ENCODE data around the gene MTMR12.
"Not testable (repeated sequence)": the region's sequence is repeated elsewhere in the genome, so short reads cannot be mapped to it uniquely, and the experiment has no call there.

MTMR12 gene

GRCh38 chr5:32329395-32329834, 16.7 kb upstream of the MTMR12 start:
- DNase-seq: peak; percentile 59
- Histone ChIP-seq H3K4me1 (no peaks in the 10 kb centered on the region), H3K4me3 (ENCODE audit: low read depth, low read length) (no peak overlapping the region)

GRCh38 chr5:32326216-32326772, 13.6 kb upstream of the MTMR12 start:
- Histone ChIP-seq H3K36me3 (no peaks in the 10 kb centered on the region), H3K9me3 (no peaks in the 10 kb centered on the region), H3K4me3 (ENCODE audit: low read depth, low read length) (no peak overlapping the region), H3K4me1 (no peaks in the 10 kb centered on the region), H3K27me3 (no peaks in the 10 kb centered on the region)
- no peak for DNase-seq
- TF ChIP-seq CTCF (IDR thresholded peaks at IDR 0.05; ENCODE audit: low read depth, low read length): no peak

More at GRCh38 chr5:32329395-32329834, 16.7 kb upstream of the MTMR12 start:
- Histone ChIP-seq H3K9me3 (no peaks in the 10 kb centered on the region), H3K27me3 (no peaks in the 10 kb centered on the region), H3K36me3 (no peaks in the 10 kb centered on the region)
- peak; percentile 88 for TF ChIP-seq CTCF (IDR thresholded peaks at IDR 0.05; ENCODE audit: low read depth, low read length)

GRCh38 chr5:32325616-32326015, 12.9 kb upstream of the MTMR12 start:
- Histone ChIP-seq H3K9me3 (no peaks in the 10 kb centered on the region), H3K36me3 (no peaks in the 10 kb centered on the region), H3K4me1 (no peaks in the 10 kb centered on the region), H3K27me3 (no peaks in the 10 kb centered on the region), H3K4me3 (ENCODE audit: low read depth, low read length) (no peak overlapping the region)
- no peak for DNase-seq
- no peak for TF ChIP-seq CTCF (IDR thresholded peaks at IDR 0.05; ENCODE audit: low read depth, low read length)

- Histone ChIP-seq H3K36me3 (no peaks in the 10 kb centered on the region), H3K4me3 (ENCODE audit: low read depth, low read length) (no peak overlapping the region), H3K9me3 (no peaks in the 10 kb centered on the region), H3K27me3 (no peaks in the 10 kb centered on the region), H3K4me1 (no peaks in the 10 kb centered on the region)
- no peak for TF ChIP-seq CTCF (IDR thresholded peaks at IDR 0.05; ENCODE audit: low read depth, low read length)
- DNase-seq: no peak
Observed at GRCh38 chr5:32325062-32325461, 12.3 kb upstream of the MTMR12 start.

GRCh38 chr5:32323741-32324140, 11.0 kb upstream of the MTMR12 start:
- TF ChIP-seq CTCF (IDR thresholded peaks at IDR 0.05; ENCODE audit: low read depth, low read length): no peak
- Histone ChIP-seq H3K4me1 (no peaks in the 10 kb centered on the region), H3K4me3 (ENCODE audit: low read depth, low read length) (no peak overlapping the region), H3K36me3 (no peaks in the 10 kb centered on the region), H3K27me3 (no peaks in the 10 kb centered on the region), H3K9me3 (no peaks in the 10 kb centered on the region)
- DNase-seq: no peak

GRCh38 chr5:32322882-32323281, 10.1 kb upstream of the MTMR12 start:
- H3K4me1 ChIP-seq: no peaks in the 10 kb centered on the region
- no peaks in the 10 kb centered on the region for H3K27me3 ChIP-seq
- DNase-seq: no peak
- no peak overlapping the region for H3K4me3 ChIP-seq (ENCODE audit: low read depth, low read length)
- H3K9me3 ChIP-seq: no peaks in the 10 kb centered on the region
- no peak for TF ChIP-seq CTCF (IDR thresholded peaks at IDR 0.05; ENCODE audit: low read depth, low read length)
- no peaks in the 10 kb centered on the region for H3K36me3 ChIP-seq

GRCh38 chr5:32321787-32322186, 9.0 kb upstream of the MTMR12 start:
- not testable (repeated sequence) for H3K36me3 ChIP-seq; H3K27me3 ChIP-seq; H3K4me1 ChIP-seq; H3K4me3 ChIP-seq (ENCODE audit: low read depth, low read length); DNase-seq; H3K9me3 ChIP-seq

All from BE2C (cell line).